K562 (cell line): ENCODE measurements around the gene DNAH10.

ENCODE experiments used
- C11orf30 ChIP-seq: fragments of 450-650 bp; IDR thresholded peaks from 2 replicates; pipeline ENCODE4 v1.6.1; 2016; ENCODE audit warnings: low read depth, mild to moderate bottlenecking
- CCAR2 ChIP-seq: fragments of 200-400 bp; formaldehyde crosslinking; IDR thresholded peaks from 2 replicates; pipeline ENCODE4 v1.6.1; 2017; ENCODE audit warnings: mild to moderate bottlenecking, low read depth, low read length
- EHMT2 ChIP-seq: fragments of 450-650 bp; IDR thresholded peaks from 2 replicates; pipeline ENCODE4 v1.6.1; 2018; ENCODE audit warnings: antibody characterized with exemption
- FOS ChIP-seq: IDR thresholded peaks from 3 replicates; pipeline ENCODE4 v1.6.1; 2011; ENCODE audit not compliant: insufficient read length; ENCODE audit errors: extremely low read depth
- RAD21 ChIP-seq, 2 experiments: fragments of 250-450 bp in 1 of 2; fragments of 450-650 bp in 1 of 2; sonication (Bioruptor Pico) in 1 of 2; formaldehyde crosslinking in 1 of 2; IDR thresholded peaks in 1 of 2; conservative IDR thresholded peaks in 1 of 2; 2 replicates each; pipeline versions ENCODE4 v1.4.0 to v1.8.0; 2020 to 2022; ENCODE audit warnings: mild to moderate bottlenecking in 2 of 2, moderate library complexity in 1 of 2
- YY1 ChIP-seq, 3 experiments: IDR thresholded peaks; 2 replicates each; pipeline ENCODE4 v1.6.1; 2011; ENCODE audit warnings: low read length in 2 of 3, mild to moderate bottlenecking in 2 of 3, moderate library complexity in 2 of 3, borderline replicate concordance in 1 of 3, control low read depth in 1 of 3, low read depth in 1 of 3; ENCODE audit not compliant: insufficient read depth in 3 of 3, insufficient replicate concordance in 2 of 3, control insufficient read depth in 1 of 3, insufficient read length in 1 of 3; ENCODE audit errors: extremely low read depth in 1 of 3
- ZNF408 ChIP-seq: fragments of 250-450 bp; sonication (Bioruptor Pico); IDR thresholded peaks from 2 replicates; pipeline ENCODE4 v1.4.0; 2020; ENCODE audit warnings: low read depth, mild to moderate bottlenecking, moderate library complexity
- ZNF644 ChIP-seq: fragments of 200-800 bp; sonication (Bioruptor generic); IDR thresholded peaks from 2 replicates; pipeline ENCODE4 v1.6.1; 2016; ENCODE audit warnings: low read depth, missing genetic modification characterization, missing compliant biosample characterization
- TF ChIP-seq, protein P1 (sequence below): fragments of 450-650 bp; formaldehyde crosslinking; IDR thresholded peaks from 2 replicates; pipeline ENCODE4 v1.4.0; 2022; ENCODE audit warnings: mild to moderate bottlenecking, moderate library complexity
- TF ChIP-seq, protein P2 (sequence below): fragments of 450-650 bp; IDR thresholded peaks from 2 replicates; pipeline ENCODE4 v1.6.1; 2017; ENCODE audit warnings: antibody characterized with exemption
- TF ChIP-seq, protein P3 (sequence below), 3 experiments: IDR thresholded peaks in 2 of 3; conservative IDR thresholded peaks in 1 of 3; 2 replicates each; pipeline ENCODE4 v1.5.1; 2011 to 2012; ENCODE audit warnings: low read length in 3 of 3, mild to moderate bottlenecking in 3 of 3, control low read depth in 2 of 3, improper control_type of control experiment in 1 of 3, inconsistent platforms in 1 of 3, low read depth in 1 of 3, mixed read lengths in 1 of 3, moderate library complexity in 1 of 3; ENCODE audit not compliant: insufficient read depth in 2 of 3
- TF ChIP-seq, protein P4 (sequence below): IDR thresholded peaks from 2 replicates; pipeline ENCODE4 v1.6.1; 2014; ENCODE audit warnings: antibody characterized with exemption
- TF ChIP-seq, protein P5 (sequence below), 2 experiments: IDR thresholded peaks; 2 replicates each; pipeline ENCODE4 v1.6.1; 2011; ENCODE audit warnings: borderline replicate concordance in 1 of 2, control low read depth in 1 of 2, low read depth in 1 of 2, low read length in 1 of 2, mild to moderate bottlenecking in 1 of 2, mixed read lengths in 1 of 2, moderate library complexity in 1 of 2; ENCODE audit not compliant: insufficient read depth in 1 of 2, insufficient read length in 1 of 2, poor library complexity in 1 of 2, severe bottlenecking in 1 of 2; ENCODE audit errors: extremely low read depth in 1 of 2

DNA sequence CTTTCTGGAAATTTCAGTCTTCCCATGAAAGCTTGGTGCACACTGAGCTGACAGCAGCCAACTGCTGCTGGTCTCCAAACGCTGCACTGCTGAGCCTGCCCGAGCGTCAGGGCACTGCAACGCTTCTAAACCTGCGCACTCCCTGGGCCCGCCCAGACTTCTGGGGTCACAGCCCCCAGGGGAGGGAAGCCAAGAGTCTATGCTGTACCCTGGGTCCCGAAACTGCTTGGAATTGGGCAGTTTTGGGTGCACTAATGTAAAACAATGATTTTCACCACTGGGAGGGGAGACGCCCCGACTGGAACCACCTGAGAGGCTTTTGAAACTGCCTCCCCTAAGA, 178.5 kb downstream of the DNAH10 start:
- TF ChIP-seq, protein P1, sequence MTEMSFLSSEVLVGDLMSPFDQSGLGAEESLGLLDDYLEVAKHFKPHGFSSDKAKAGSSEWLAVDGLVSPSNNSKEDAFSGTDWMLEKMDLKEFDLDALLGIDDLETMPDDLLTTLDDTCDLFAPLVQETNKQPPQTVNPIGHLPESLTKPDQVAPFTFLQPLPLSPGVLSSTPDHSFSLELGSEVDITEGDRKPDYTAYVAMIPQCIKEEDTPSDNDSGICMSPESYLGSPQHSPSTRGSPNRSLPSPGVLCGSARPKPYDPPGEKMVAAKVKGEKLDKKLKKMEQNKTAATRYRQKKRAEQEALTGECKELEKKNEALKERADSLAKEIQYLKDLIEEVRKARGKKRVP = no peak
- TF ChIP-seq C11orf30 = no peak
- TF ChIP-seq, protein P2, sequence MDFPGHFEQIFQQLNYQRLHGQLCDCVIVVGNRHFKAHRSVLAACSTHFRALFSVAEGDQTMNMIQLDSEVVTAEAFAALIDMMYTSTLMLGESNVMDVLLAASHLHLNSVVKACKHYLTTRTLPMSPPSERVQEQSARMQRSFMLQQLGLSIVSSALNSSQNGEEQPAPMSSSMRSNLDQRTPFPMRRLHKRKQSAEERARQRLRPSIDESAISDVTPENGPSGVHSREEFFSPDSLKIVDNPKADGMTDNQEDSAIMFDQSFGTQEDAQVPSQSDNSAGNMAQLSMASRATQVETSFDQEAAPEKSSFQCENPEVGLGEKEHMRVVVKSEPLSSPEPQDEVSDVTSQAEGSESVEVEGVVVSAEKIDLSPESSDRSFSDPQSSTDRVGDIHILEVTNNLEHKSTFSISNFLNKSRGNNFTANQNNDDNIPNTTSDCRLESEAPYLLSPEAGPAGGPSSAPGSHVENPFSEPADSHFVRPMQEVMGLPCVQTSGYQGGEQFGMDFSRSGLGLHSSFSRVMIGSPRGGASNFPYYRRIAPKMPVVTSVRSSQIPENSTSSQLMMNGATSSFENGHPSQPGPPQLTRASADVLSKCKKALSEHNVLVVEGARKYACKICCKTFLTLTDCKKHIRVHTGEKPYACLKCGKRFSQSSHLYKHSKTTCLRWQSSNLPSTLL = no peak
- TF ChIP-seq, protein P3, sequence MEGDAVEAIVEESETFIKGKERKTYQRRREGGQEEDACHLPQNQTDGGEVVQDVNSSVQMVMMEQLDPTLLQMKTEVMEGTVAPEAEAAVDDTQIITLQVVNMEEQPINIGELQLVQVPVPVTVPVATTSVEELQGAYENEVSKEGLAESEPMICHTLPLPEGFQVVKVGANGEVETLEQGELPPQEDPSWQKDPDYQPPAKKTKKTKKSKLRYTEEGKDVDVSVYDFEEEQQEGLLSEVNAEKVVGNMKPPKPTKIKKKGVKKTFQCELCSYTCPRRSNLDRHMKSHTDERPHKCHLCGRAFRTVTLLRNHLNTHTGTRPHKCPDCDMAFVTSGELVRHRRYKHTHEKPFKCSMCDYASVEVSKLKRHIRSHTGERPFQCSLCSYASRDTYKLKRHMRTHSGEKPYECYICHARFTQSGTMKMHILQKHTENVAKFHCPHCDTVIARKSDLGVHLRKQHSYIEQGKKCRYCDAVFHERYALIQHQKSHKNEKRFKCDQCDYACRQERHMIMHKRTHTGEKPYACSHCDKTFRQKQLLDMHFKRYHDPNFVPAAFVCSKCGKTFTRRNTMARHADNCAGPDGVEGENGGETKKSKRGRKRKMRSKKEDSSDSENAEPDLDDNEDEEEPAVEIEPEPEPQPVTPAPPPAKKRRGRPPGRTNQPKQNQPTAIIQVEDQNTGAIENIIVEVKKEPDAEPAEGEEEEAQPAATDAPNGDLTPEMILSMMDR (IDR thresholded peaks at IDR 0.05 in 2 of 3, conservative IDR thresholded peaks at IDR 0.05 in 1 of 3; ENCODE audit: insufficient read depth in 2 of 3, low read depth in 1 of 3, low read length in 3 of 3) = no peak
- TF ChIP-seq ZNF644 (tag) = no peak
- TF ChIP-seq, protein P4, sequence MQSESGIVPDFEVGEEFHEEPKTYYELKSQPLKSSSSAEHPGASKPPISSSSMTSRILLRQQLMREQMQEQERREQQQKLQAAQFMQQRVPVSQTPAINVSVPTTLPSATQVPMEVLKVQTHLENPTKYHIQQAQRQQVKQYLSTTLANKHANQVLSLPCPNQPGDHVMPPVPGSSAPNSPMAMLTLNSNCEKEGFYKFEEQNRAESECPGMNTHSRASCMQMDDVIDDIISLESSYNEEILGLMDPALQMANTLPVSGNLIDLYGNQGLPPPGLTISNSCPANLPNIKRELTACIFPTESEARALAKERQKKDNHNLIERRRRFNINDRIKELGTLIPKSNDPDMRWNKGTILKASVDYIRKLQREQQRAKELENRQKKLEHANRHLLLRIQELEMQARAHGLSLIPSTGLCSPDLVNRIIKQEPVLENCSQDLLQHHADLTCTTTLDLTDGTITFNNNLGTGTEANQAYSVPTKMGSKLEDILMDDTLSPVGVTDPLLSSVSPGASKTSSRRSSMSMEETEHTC = no peak
- TF ChIP-seq, protein P5, sequence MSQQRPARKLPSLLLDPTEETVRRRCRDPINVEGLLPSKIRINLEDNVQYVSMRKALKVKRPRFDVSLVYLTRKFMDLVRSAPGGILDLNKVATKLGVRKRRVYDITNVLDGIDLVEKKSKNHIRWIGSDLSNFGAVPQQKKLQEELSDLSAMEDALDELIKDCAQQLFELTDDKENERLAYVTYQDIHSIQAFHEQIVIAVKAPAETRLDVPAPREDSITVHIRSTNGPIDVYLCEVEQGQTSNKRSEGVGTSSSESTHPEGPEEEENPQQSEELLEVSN (IDR thresholded peaks at IDR 0.05; ENCODE audit: borderline replicate concordance in 1 of 2, extremely low read depth in 1 of 2, insufficient read depth in 1 of 2, insufficient read length in 1 of 2, low read depth in 1 of 2, low read length in 1 of 2, poor library complexity in 1 of 2, severe bottlenecking in 1 of 2) = no peak
- no peak for TF ChIP-seq RAD21 (CRISPR knock-in tag; conservative IDR thresholded peaks at IDR 0.05 in 1 of 2, IDR thresholded peaks at IDR 0.05 in 1 of 2)
- TF ChIP-seq EHMT2 = no peak
- TF ChIP-seq CCAR2 = no peak
- TF ChIP-seq YY1 (IDR thresholded peaks at IDR 0.05; ENCODE audit: borderline replicate concordance in 1 of 3, control insufficient read depth in 1 of 3, extremely low read depth in 1 of 3, insufficient read depth in 3 of 3, insufficient read length in 1 of 3, insufficient replicate concordance in 2 of 3, low read depth in 1 of 3, low read length in 2 of 3) = no peak
- no peak for TF ChIP-seq ZNF408
- no peak for TF ChIP-seq FOS
